GM12865 (cell line): ENCODE measurements around the gene CBY1.

Source experiments
- DNase-seq: peaks from one replicate; pipeline ENCODE4 v3.0.0; 2010; ENCODE audit warnings: low read depth
- H3K4me3 ChIP-seq: 2 replicates; pipeline ENCODE4 v1.5.1; 2011; ENCODE audit warnings: mild to moderate bottlenecking, low read depth, low read length, control low read depth
- CTCF ChIP-seq: IDR thresholded peaks from 2 replicates; pipeline ENCODE4 v1.5.1; 2011; ENCODE audit warnings: low read length, control low read depth, low read depth, inconsistent platforms; ENCODE audit not compliant: insufficient read depth; ENCODE audit errors: missing control alignments

Gene CBY1

GRCh38 chr22:38707346-38707745 lies 50.9 kb downstream of the CBY1 start:
- peak overlapping the region; percentile 79 for H3K4me3 ChIP-seq
- no peak for TF ChIP-seq CTCF
- peak; percentile 33 for DNase-seq

- no peak for TF ChIP-seq CTCF
- H3K4me3 ChIP-seq = peak overlapping the region; percentile 79
- DNase-seq = no peak
Measured at GRCh38 chr22:38707984-38708383, 51.5 kb downstream of the CBY1 start.

GRCh38 chr22:38709306-38709705 lies 52.9 kb downstream of the CBY1 start:
- TF ChIP-seq CTCF = no peak
- no peak overlapping the region for H3K4me3 ChIP-seq
- DNase-seq = no peak

GRCh38 chr22:38710351-38710750 lies 53.9 kb downstream of the CBY1 start:
- no peak for DNase-seq
- no peak overlapping the region for H3K4me3 ChIP-seq
- TF ChIP-seq CTCF = no peak

GRCh38 chr22:38710866-38711265 lies 54.4 kb downstream of the CBY1 start:
- DNase-seq = no peak
- no peak for TF ChIP-seq CTCF
- H3K4me3 ChIP-seq = no peak overlapping the region

GRCh38 chr22:38712486-38713207 lies 56.2 kb downstream of the CBY1 start:
- H3K4me3 ChIP-seq = no peak overlapping the region
- TF ChIP-seq CTCF = no peak
- DNase-seq = no peak

GRCh38 chr22:38713921-38714320 lies 57.5 kb downstream of the CBY1 start:
- H3K4me3 ChIP-seq = no peak overlapping the region
- no peak for TF ChIP-seq CTCF
- DNase-seq = no peak
